H9 (cell line): ENCODE data around the gene TBC1D9B. TPM values are rescaled to one million over a fixed set of nuclear protein-coding genes. Genes with fewer than 3 reads are reported as not detected.

ENCODE experiments used
- DNase-seq: peaks from one replicate; pipeline ENCODE4 v3.0.0-alpha.2; 2017
- H2AFZ ChIP-seq: one replicate; pipeline ENCODE4 v1.6.1; 2013; ENCODE audit warnings: mild to moderate bottlenecking, low read length, control low read depth, moderate library complexity
- H2AK5ac ChIP-seq: 2 replicates; pipeline ENCODE4 v1.6.1; 2013; ENCODE audit warnings: low read length, control low read depth, mixed read lengths; ENCODE audit not compliant: insufficient read length
- H2BK120ac ChIP-seq: one replicate; pipeline ENCODE4 v1.6.1; 2013; ENCODE audit warnings: low read depth, mild to moderate bottlenecking, low read length, control low read depth, inconsistent platforms; ENCODE audit not compliant: poor library complexity, severe bottlenecking
- H2BK12ac ChIP-seq: 2 replicates; pipeline ENCODE4 v1.6.1; 2013; ENCODE audit warnings: low read length, control low read depth, mixed read lengths, low read depth; ENCODE audit not compliant: insufficient read length
- H2BK15ac ChIP-seq: 2 replicates; pipeline ENCODE4 v1.6.1; 2013; ENCODE audit warnings: low read depth, low read length, control low read depth
- H2BK20ac ChIP-seq: one replicate; pipeline ENCODE4 v1.6.1; 2013; ENCODE audit warnings: low read depth, mild to moderate bottlenecking, low read length, control low read depth, inconsistent platforms; ENCODE audit not compliant: poor library complexity, severe bottlenecking
- H2BK5ac ChIP-seq: 2 replicates; pipeline ENCODE4 v1.6.1; 2013; ENCODE audit warnings: low read length, control low read depth, mixed read lengths; ENCODE audit not compliant: insufficient read length
- H3K14ac ChIP-seq: 2 replicates; pipeline ENCODE4 v1.6.1; 2013; ENCODE audit warnings: low read length, control low read depth; ENCODE audit not compliant: insufficient read depth
- H3K18ac ChIP-seq: 2 replicates; pipeline ENCODE4 v1.6.1; 2013; ENCODE audit warnings: low read depth, mild to moderate bottlenecking, mixed read lengths, low read length, control low read depth; ENCODE audit not compliant: insufficient read length
- H3K23ac ChIP-seq: 2 replicates; pipeline ENCODE4 v1.6.1; 2013; ENCODE audit warnings: low read length, control low read depth, mixed read lengths, low read depth; ENCODE audit not compliant: insufficient read length
- H3K23me2 ChIP-seq: 2 replicates; pipeline ENCODE4 v1.6.1; 2013; ENCODE audit warnings: low read depth, mild to moderate bottlenecking, mixed read lengths, low read length, control low read depth; ENCODE audit not compliant: insufficient read length, poor library complexity, severe bottlenecking
- H3K27ac ChIP-seq: 2 replicates; pipeline ENCODE4 v1.5.1; 2013; ENCODE audit warnings: low read length, control low read depth, mixed read lengths, low read depth; ENCODE audit not compliant: insufficient read length
- H3K27me3 ChIP-seq: 2 replicates; pipeline ENCODE4 v1.6.1; 2013; ENCODE audit warnings: low read length, control low read depth, inconsistent platforms; ENCODE audit not compliant: insufficient read depth
- H3K4ac ChIP-seq: 2 replicates; pipeline ENCODE4 v1.6.1; 2013; ENCODE audit warnings: low read depth, mild to moderate bottlenecking, control low read depth, inconsistent platforms, low read length, moderate library complexity
- H3K4me1 ChIP-seq: 2 replicates; pipeline ENCODE4 v1.6.1; 2013; ENCODE audit warnings: low read length, control low read depth, inconsistent platforms; ENCODE audit not compliant: insufficient read depth
- H3K4me2 ChIP-seq: 2 replicates; pipeline ENCODE4 v1.6.1; 2013; ENCODE audit warnings: low read length, control low read depth, mixed read lengths; ENCODE audit not compliant: insufficient read length, insufficient read depth
- H3K56ac ChIP-seq: 2 replicates; pipeline ENCODE4 v1.6.1; 2013; ENCODE audit warnings: low read depth, mild to moderate bottlenecking, mixed read lengths, low read length, control low read depth; ENCODE audit not compliant: insufficient read length
- H3K79me1 ChIP-seq: 2 replicates; pipeline ENCODE4 v1.6.1; 2013; ENCODE audit warnings: low read depth, mild to moderate bottlenecking, moderate library complexity, low read length, control low read depth, inconsistent platforms; ENCODE audit not compliant: insufficient read depth, poor library complexity, severe bottlenecking
- H3K79me2 ChIP-seq: 2 replicates; pipeline ENCODE4 v1.6.1; 2013; ENCODE audit warnings: low read length, control low read depth, inconsistent platforms; ENCODE audit not compliant: insufficient read depth
- H3K9ac ChIP-seq: 2 replicates; pipeline ENCODE4 v1.6.1; 2013; ENCODE audit warnings: low read length, control low read depth, mixed read lengths; ENCODE audit not compliant: insufficient read length; ENCODE audit errors: extremely low read depth
- H3K9me3 ChIP-seq: one replicate; pipeline ENCODE4 v1.6.1; 2013; ENCODE audit warnings: low read depth, low read length, inconsistent platforms; ENCODE audit not compliant: control insufficient read depth
- H3T11ph ChIP-seq: one replicate; pipeline ENCODE4 v1.6.1; 2013; ENCODE audit warnings: mild to moderate bottlenecking, low read length, control low read depth, inconsistent platforms
- H4K20me1 ChIP-seq: one replicate; pipeline ENCODE4 v1.6.1; 2013; ENCODE audit not compliant: control insufficient read depth, insufficient read length, insufficient read depth
- H4K5ac ChIP-seq: 2 replicates; pipeline ENCODE4 v1.6.1; 2013; ENCODE audit warnings: low read depth, mild to moderate bottlenecking, mixed read lengths, low read length, control low read depth; ENCODE audit not compliant: insufficient read length
- H4K8ac ChIP-seq: replicated peaks from 2 replicates; pipeline ENCODE4 v1.6.1; 2013; ENCODE audit warnings: low read length, control low read depth, mixed read lengths, low read depth; ENCODE audit not compliant: insufficient read length
- H4K91ac ChIP-seq: 2 replicates; pipeline ENCODE4 v1.6.1; 2013; ENCODE audit warnings: low read depth, mild to moderate bottlenecking, moderate library complexity, mixed read lengths, low read length, control low read depth; ENCODE audit not compliant: insufficient read length
- H3K27ac Mint-ChIP-seq, 3 experiments: 2 replicates in 2 of 3; 3 replicates in 1 of 3; pipeline ENCODE4 v1.8.0; 2020 to 2021; ENCODE audit warnings: mixed read lengths in 3 of 3, mild to moderate bottlenecking in 1 of 3, moderate library complexity in 1 of 3
- H3K27me3 Mint-ChIP-seq: 2 replicates; pipeline ENCODE4 v1.8.0; 2021; ENCODE audit warnings: low read depth, mild to moderate bottlenecking, moderate library complexity, mixed read lengths
- H3K36me3 Mint-ChIP-seq, 3 experiments: 2 replicates in 2 of 3; 3 replicates in 1 of 3; pipeline ENCODE4 v1.8.0; 2020 to 2021; ENCODE audit warnings: low read depth in 3 of 3, mixed read lengths in 3 of 3; ENCODE audit not compliant: insufficient read depth in 1 of 3
- H3K4me1 Mint-ChIP-seq, 2 experiments: 2 replicates each; pipeline ENCODE4 v1.8.0; 2020; ENCODE audit warnings: mixed read lengths in 2 of 2
- H3K4me3 Mint-ChIP-seq, 2 experiments: 2 replicates in 1 of 2; 3 replicates in 1 of 2; pipeline ENCODE4 v1.8.0; 2020 to 2021; ENCODE audit warnings: mild to moderate bottlenecking in 2 of 2, mixed read lengths in 2 of 2, moderate library complexity in 1 of 2
- H3K9me3 Mint-ChIP-seq, 2 experiments: 2 replicates in 1 of 2; 3 replicates in 1 of 2; pipeline ENCODE4 v1.8.0; 2020; ENCODE audit warnings: mild to moderate bottlenecking in 2 of 2, mixed read lengths in 2 of 2, moderate library complexity in 1 of 2
- WGBS: extraction: QIAGEN DNeasy Blood & Tissue Kit; methylation state at CpG from one replicate; pipeline ENCODE4 v1.1.7; 2013; ENCODE audit warnings: missing lambda C conversion rate, low lambda C conversion rate, mixed read lengths; ENCODE audit not compliant: insufficient read length; ENCODE audit errors: extremely low coverage; 5-methylcytosine and 5-hydroxymethylcytosine counted together
- total RNA-seq: library from RNA; stranded (reverse); gene quantifications from 2 replicates; pipeline ENCODE4 v1.2.1, GENCODE V29; 2021
- TF ChIP-seq, protein P1 (sequence below): fragments of 200-600 bp; sonication (generic); conservative IDR thresholded peaks from 3 replicates; pipeline ENCODE4 v1.8.0; 2021; ENCODE audit warnings: antibody characterized with exemption, mild to moderate bottlenecking

TBC1D9B gene
- total RNA-seq, 1 experiment from 2014 or later: 62.1 TPM

DNA sequence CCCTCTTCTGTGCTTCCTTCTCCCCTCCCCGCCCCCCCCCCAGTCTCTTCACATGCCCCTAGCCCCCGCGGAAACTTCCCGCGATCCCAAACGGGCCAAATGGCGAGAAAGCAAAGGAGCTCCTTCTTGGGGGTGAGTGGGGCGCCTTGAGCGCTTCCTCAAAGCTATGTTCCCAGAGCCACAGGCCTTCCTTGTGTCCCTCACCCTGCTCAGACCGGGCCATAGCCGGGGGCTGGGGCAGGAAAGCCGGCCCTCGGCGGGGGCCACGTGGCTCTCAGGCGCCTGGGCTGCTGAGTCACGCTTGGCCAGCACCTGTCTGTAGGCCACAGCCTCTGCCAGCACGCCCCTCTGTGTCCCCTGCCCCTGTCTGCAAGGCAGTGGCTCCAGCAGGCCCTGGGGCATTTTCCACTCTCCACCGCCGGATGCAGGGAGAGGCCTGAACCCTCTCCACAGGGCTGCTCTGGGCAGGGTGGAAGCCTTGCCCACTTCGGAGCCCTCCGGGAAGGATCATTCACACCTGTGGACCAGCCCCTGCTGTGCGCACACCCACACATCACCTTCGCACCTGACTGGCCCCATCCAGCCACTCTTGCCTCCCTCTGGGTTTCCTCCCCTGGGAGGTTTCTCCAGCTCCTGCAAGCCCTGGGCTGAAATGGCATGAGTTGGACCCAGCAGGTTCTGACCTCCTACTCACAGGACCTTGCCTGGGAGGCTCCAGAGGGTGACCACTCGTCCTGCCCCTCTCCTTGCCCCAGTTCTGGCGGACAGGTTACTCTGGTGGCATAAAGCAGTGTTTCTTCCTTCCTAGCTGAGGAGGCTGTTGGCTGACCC lies 88.2 kb downstream of the TBC1D9B start:
- H3K79me1 ChIP-seq: peaks cover 10% of the 10 kb centered on the region
- no peaks in the 10 kb centered on the region for H3K27me3 ChIP-seq
- no peak overlapping the region for H2AK5ac ChIP-seq
- DNase-seq: peak; percentile 90
- Mint-ChIP-seq H3K27me3 (peaks cover 13% of the 10 kb centered on the region), H3K4me1 (peaks cover 30 to 35% of the 10 kb centered on the region in 2 experiments), H3K9me3 (no peaks in the 10 kb centered on the region; a peak in 2 of 5 replicates), H3K36me3 (peaks cover 10 to 26% (median 22%) of the 10 kb centered on the region in 3 experiments), H3K27ac (peak overlapping the region in 2 of 3 experiments; percentile 18 to 89; a peak in 3 of 7 replicates), H3K4me3 (peak overlapping the region in 1 of 2 experiments; percentile 80; a peak in 3 of 5 replicates)
- H3K14ac ChIP-seq: peak overlapping the region; percentile 7; the same call in 1 of the 2 replicates
- no peak overlapping the region for H4K5ac ChIP-seq
- no peak overlapping the region for H2BK5ac ChIP-seq
- WGBS: no CpG with 5 or more reads among the region's 26 CpGs
- H3K18ac ChIP-seq: peak overlapping the region; percentile 64
- H3K79me2 ChIP-seq: peaks cover 9% of the 10 kb centered on the region; the same call in 1 of the 2 replicates
- no peak overlapping the region for H3K56ac ChIP-seq
- peak overlapping the region; percentile 23 for H3K4me2 ChIP-seq
- H3K4ac ChIP-seq: no peak overlapping the region
- peaks cover 3% of the 10 kb centered on the region; the same call in 1 of the 2 replicates for H3K4me1 ChIP-seq
- H2BK12ac ChIP-seq: no peak overlapping the region
- TF ChIP-seq, protein P1, sequence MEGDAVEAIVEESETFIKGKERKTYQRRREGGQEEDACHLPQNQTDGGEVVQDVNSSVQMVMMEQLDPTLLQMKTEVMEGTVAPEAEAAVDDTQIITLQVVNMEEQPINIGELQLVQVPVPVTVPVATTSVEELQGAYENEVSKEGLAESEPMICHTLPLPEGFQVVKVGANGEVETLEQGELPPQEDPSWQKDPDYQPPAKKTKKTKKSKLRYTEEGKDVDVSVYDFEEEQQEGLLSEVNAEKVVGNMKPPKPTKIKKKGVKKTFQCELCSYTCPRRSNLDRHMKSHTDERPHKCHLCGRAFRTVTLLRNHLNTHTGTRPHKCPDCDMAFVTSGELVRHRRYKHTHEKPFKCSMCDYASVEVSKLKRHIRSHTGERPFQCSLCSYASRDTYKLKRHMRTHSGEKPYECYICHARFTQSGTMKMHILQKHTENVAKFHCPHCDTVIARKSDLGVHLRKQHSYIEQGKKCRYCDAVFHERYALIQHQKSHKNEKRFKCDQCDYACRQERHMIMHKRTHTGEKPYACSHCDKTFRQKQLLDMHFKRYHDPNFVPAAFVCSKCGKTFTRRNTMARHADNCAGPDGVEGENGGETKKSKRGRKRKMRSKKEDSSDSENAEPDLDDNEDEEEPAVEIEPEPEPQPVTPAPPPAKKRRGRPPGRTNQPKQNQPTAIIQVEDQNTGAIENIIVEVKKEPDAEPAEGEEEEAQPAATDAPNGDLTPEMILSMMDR: no peak
- H3K23me2 ChIP-seq: peaks cover 16% of the 10 kb centered on the region
- no peak overlapping the region for H2BK20ac ChIP-seq
- no peak overlapping the region for H2BK15ac ChIP-seq
- no peak overlapping the region for H4K8ac ChIP-seq
- H2AFZ ChIP-seq: no peak overlapping the region
- H3T11ph ChIP-seq: no peak overlapping the region
- no peak overlapping the region for H2BK120ac ChIP-seq
- no peak overlapping the region for H3K9ac ChIP-seq
- H3K23ac ChIP-seq: no peak overlapping the region
- no peaks in the 10 kb centered on the region for H4K20me1 ChIP-seq
- H3K9me3 ChIP-seq: no peaks in the 10 kb centered on the region
- no peak overlapping the region for H4K91ac ChIP-seq
- no peak overlapping the region for H3K27ac ChIP-seq
